H1 (cell line): Measurements from ENCODE around the gene HOXB7.

Source experiments
- EGR1 ChIP-seq: IDR thresholded peaks from 2 replicates; pipeline ENCODE4 v1.6.1; 2011; ENCODE audit warnings: low read depth, low read length, borderline replicate concordance
- JUN ChIP-seq: IDR thresholded peaks from 2 replicates; pipeline ENCODE4 v1.6.1; 2011; ENCODE audit warnings: low read depth, mild to moderate bottlenecking, improper control_type of control experiment, low read length
- KDM1A ChIP-seq: fragments of 200-600, 300-600 bp; sonication (generic); IDR thresholded peaks from 2 replicates; pipeline ENCODE4 v1.7.1; 2016; ENCODE audit warnings: mild to moderate bottlenecking, low read length, borderline replicate concordance
- POLR2A ChIP-seq, 2 experiments: IDR thresholded peaks; 1 replicate in 1 of 2; 2 replicates in 1 of 2; pipeline ENCODE4 v1.6.1; 2011; ENCODE audit warnings: low read depth in 2 of 2, low read length in 2 of 2, mild to moderate bottlenecking in 2 of 2; ENCODE audit errors: control extremely low read depth in 1 of 2
- POLR2AphosphoS5 ChIP-seq: IDR thresholded peaks from 2 replicates; pipeline ENCODE4 v1.6.1; 2011; ENCODE audit warnings: low read depth, low read length
- SIX5 ChIP-seq: IDR thresholded peaks from 2 replicates; pipeline ENCODE4 v1.6.1; 2011; ENCODE audit warnings: mild to moderate bottlenecking, low read depth, low read length
- SRF ChIP-seq: IDR thresholded peaks from 2 replicates; pipeline ENCODE4 v1.6.1; 2011; ENCODE audit warnings: mild to moderate bottlenecking, low read depth, low read length, moderate library complexity
- TAF1 ChIP-seq: IDR thresholded peaks from 2 replicates; pipeline ENCODE4 v1.6.1; 2011; ENCODE audit warnings: mild to moderate bottlenecking, low read depth, low read length
- TF ChIP-seq, protein P1 (sequence below), 3 experiments: IDR thresholded peaks; 1 replicate in 2 of 3; 2 replicates in 1 of 3; pipeline versions ENCODE4 v1.5.1 to v1.6.1; 2011; ENCODE audit warnings: low read length in 3 of 3, mild to moderate bottlenecking in 3 of 3, inconsistent platforms in 2 of 3, low read depth in 1 of 3, moderate library complexity in 1 of 3; ENCODE audit not compliant: insufficient read depth in 1 of 3; ENCODE audit errors: control extremely low read depth in 1 of 3
- TF ChIP-seq, protein P2 (sequence below): IDR thresholded peaks from 2 replicates; pipeline ENCODE4 v1.6.1; 2011; ENCODE audit warnings: low read length, improper control_type of control experiment

DNA sequence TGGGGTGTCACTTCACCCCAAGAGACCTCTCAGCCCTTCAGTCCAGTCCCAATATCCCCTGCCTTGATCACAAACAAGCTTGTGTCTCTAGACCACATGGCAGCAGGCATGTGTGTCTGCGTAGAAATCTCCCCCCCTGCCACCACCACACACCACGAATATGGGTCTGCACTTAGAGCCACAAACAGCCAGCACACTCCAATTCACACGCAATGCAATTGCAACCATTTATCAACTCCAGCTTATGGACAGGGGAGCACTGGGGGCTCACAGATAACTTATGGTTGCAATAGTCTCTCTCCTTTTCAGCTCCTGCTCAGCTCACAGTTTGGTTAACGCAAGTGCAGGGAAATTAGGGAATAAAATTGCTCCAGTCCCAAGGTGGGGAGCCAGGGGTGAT, 12.8 kb upstream of the HOXB7 start:
- TF ChIP-seq POLR2A (IDR thresholded peaks at IDR 0.05; ENCODE audit: control extremely low read depth in 1 of 2, low read depth in 2 of 2, low read length in 2 of 2) (no peak), JUN (no peak), EGR1 (no peak), SIX5 (no peak), KDM1A (no peak), POLR2AphosphoS5 (no peak), SRF (no peak), TAF1 (no peak)
- TF ChIP-seq, protein P1, sequence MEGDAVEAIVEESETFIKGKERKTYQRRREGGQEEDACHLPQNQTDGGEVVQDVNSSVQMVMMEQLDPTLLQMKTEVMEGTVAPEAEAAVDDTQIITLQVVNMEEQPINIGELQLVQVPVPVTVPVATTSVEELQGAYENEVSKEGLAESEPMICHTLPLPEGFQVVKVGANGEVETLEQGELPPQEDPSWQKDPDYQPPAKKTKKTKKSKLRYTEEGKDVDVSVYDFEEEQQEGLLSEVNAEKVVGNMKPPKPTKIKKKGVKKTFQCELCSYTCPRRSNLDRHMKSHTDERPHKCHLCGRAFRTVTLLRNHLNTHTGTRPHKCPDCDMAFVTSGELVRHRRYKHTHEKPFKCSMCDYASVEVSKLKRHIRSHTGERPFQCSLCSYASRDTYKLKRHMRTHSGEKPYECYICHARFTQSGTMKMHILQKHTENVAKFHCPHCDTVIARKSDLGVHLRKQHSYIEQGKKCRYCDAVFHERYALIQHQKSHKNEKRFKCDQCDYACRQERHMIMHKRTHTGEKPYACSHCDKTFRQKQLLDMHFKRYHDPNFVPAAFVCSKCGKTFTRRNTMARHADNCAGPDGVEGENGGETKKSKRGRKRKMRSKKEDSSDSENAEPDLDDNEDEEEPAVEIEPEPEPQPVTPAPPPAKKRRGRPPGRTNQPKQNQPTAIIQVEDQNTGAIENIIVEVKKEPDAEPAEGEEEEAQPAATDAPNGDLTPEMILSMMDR (IDR thresholded peaks at IDR 0.05; ENCODE audit: control extremely low read depth in 1 of 3, insufficient read depth in 1 of 3, low read depth in 1 of 3, low read length in 3 of 3): no peak
- TF ChIP-seq, protein P2, sequence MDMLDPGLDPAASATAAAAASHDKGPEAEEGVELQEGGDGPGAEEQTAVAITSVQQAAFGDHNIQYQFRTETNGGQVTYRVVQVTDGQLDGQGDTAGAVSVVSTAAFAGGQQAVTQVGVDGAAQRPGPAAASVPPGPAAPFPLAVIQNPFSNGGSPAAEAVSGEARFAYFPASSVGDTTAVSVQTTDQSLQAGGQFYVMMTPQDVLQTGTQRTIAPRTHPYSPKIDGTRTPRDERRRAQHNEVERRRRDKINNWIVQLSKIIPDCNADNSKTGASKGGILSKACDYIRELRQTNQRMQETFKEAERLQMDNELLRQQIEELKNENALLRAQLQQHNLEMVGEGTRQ: no peak
